ENCODE data around the gene MS4A10. TPM values are rescaled to one million over a fixed set of nuclear protein-coding genes. Genes with fewer than 3 reads are reported as not detected.

Gene MS4A10
- total and polyA plus RNA-seq, 2 experiments from 2014 or later = not detected

DNA sequence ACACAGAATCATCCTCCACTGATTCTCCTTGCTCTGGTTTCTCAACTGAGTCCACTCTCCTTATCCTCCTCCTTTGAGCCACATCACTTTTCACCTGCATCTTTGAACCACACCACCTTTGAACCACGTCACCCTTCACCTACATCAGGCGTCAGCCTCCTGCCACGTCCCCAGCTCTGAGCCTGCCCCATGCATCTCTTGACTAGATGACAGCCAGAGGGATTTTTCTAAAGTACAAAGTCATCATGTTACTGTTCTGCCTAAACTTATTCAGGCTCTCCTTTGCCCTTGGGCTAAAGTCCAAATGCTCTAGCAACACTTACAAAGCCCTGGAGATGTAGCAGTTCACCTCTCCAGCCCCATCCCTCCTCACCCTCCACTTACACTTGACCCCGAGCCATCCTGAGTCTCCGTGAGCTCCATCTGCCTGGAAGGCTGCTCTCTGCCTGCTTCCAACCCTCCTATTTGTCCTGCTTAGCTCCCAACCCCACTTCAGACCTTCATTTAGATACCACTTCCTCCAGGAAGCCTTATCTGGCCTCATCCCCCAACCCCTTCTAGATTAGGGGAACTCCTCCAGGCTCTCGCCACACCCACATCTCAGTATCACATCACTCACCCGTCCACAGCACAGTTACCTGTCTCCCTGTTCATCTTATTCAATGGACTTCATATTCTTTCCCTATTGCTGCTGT is 3.7 kb upstream of the MS4A10 start (continued):
- TF ChIP-seq, protein P1, sequence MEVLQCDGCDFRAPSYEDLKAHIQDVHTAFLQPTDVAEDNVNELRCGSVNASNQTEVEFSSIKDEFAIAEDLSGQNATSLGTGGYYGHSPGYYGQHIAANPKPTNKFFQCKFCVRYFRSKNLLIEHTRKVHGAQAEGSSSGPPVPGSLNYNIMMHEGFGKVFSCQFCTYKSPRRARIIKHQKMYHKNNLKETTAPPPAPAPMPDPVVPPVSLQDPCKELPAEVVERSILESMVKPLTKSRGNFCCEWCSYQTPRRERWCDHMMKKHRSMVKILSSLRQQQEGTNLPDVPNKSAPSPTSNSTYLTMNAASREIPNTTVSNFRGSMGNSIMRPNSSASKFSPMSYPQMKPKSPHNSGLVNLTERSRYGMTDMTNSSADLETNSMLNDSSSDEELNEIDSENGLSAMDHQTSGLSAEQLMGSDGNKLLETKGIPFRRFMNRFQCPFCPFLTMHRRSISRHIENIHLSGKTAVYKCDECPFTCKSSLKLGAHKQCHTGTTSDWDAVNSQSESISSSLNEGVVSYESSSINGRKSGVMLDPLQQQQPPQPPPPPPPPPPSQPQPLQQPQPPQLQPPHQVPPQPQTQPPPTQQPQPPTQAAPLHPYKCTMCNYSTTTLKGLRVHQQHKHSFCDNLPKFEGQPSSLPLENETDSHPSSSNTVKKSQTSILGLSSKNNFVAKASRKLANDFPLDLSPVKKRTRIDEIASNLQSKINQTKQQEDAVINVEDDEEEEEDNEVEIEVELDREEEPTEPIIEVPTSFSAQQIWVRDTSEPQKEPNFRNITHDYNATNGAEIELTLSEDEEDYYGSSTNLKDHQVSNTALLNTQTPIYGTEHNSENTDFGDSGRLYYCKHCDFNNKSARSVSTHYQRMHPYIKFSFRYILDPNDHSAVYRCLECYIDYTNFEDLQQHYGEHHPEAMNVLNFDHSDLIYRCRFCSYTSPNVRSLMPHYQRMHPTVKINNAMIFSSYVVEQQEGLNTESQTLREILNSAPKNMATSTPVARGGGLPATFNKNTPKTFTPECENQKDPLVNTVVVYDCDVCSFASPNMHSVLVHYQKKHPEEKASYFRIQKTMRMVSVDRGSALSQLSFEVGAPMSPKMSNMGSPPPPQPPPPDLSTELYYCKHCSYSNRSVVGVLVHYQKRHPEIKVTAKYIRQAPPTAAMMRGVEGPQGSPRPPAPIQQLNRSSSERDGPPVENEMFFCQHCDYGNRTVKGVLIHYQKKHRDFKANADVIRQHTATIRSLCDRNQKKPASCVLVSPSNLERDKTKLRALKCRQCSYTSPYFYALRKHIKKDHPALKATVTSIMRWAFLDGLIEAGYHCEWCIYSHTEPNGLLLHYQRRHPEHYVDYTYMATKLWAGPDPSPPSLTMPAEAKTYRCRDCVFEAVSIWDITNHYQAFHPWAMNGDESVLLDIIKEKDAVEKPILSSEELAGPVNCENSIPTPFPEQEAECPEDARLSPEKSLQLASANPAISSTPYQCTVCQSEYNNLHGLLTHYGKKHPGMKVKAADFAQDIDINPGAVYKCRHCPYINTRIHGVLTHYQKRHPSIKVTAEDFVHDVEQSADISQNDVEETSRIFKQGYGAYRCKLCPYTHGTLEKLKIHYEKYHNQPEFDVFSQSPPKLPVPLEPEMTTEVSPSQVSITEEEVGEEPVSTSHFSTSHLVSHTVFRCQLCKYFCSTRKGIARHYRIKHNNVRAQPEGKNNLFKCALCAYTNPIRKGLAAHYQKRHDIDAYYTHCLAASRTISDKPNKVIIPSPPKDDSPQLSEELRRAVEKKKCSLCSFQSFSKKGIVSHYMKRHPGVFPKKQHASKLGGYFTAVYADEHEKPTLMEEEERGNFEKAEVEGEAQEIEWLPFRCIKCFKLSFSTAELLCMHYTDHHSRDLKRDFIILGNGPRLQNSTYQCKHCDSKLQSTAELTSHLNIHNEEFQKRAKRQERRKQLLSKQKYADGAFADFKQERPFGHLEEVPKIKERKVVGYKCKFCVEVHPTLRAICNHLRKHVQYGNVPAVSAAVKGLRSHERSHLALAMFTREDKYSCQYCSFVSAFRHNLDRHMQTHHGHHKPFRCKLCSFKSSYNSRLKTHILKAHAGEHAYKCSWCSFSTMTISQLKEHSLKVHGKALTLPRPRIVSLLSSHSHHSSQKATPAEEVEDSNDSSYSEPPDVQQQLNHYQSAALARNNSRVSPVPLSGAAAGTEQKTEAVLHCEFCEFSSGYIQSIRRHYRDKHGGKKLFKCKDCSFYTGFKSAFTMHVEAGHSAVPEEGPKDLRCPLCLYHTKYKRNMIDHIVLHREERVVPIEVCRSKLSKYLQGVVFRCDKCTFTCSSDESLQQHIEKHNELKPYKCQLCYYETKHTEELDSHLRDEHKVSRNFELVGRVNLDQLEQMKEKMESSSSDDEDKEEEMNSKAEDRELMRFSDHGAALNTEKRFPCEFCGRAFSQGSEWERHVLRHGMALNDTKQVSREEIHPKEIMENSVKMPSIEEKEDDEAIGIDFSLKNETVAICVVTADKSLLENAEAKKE (CRISPR knock-in tag; IDR thresholded peaks at IDR 0.05) = no peak
- TF ChIP-seq POLR2AphosphoS5 (IDR thresholded peaks at IDR 0.05; ENCODE audit: low read depth) = no peak

- H3K27ac ChIP-seq (ENCODE audit: low read depth) = no peak overlapping the region
- no peak overlapping the region for H3K4me3 ChIP-seq
- no peaks in the 10 kb centered on the region for H3K79me2 ChIP-seq (replicated peaks; ENCODE audit: insufficient read depth)
- H3K36me3 ChIP-seq (ENCODE audit: insufficient read depth) = no peaks in the 10 kb centered on the region
- no peaks in the 10 kb centered on the region for H3F3A ChIP-seq (replicated peaks; ENCODE audit: low read depth)
- H3K27me3 Mint-ChIP-seq (ENCODE audit: insufficient read depth, low read depth, poor library complexity) = no peaks in the 10 kb centered on the region
- ATAC-seq (no peak), DNase-seq (ENCODE audit: low spot score) (no peak)
- no peak overlapping the region for H2AFZ ChIP-seq
- H3K9me2 ChIP-seq (ENCODE audit: insufficient read depth) = peaks cover 4% of the 10 kb centered on the region; the same call in 1 of the 2 replicates
- no peak overlapping the region for H3K4me2 ChIP-seq
- TF ChIP-seq CREB1 (CRISPR knock-in tag; IDR thresholded peaks at IDR 0.05; ENCODE audit: low read depth) = no peak
- no peak for TF ChIP-seq EZH2 (IDR thresholded peaks at IDR 0.05; ENCODE audit: low read depth, unreplicated experiment)
- no peak for TF ChIP-seq ZNF114 (CRISPR knock-in tag; IDR thresholded peaks at IDR 0.05)
- TF ChIP-seq, protein P1 (CRISPR knock-in tag; IDR thresholded peaks at IDR 0.05) = no peak
- TF ChIP-seq ZNF331 (CRISPR knock-in tag; IDR thresholded peaks at IDR 0.05; ENCODE audit: low read depth) = no peak
- no peaks in the 10 kb centered on the region for H3K4me1 Mint-ChIP-seq
- no peak overlapping the region for H3K4me3 Mint-ChIP-seq
- no peak overlapping the region for H3K27ac Mint-ChIP-seq
- H3K4me1 ChIP-seq (ENCODE audit: insufficient read depth) = no peaks in the 10 kb centered on the region
- no peaks in the 10 kb centered on the region for H3K27me3 ChIP-seq (ENCODE audit: insufficient read depth)
- H3K9me3 Mint-ChIP-seq = no peaks in the 10 kb centered on the region; the same call in 2 of the 3 replicates
- no peaks in the 10 kb centered on the region for H4K20me1 ChIP-seq (replicated peaks; ENCODE audit: insufficient read depth)
- H3K36me3 Mint-ChIP-seq (ENCODE audit: low read depth) = no peaks in the 10 kb centered on the region
Observed at GRCh38 chr11:60781981-60782316, 3.2 kb upstream of the MS4A10 start.

Measured in GM23338 (cell line).